Mammary epithelial cell (primary cell): ENCODE data around the gene PTPRN.

ENCODE experiments used
- CTCF ChIP-seq, 2 donors: IDR thresholded peaks in 1 of 2; conservative IDR thresholded peaks in 1 of 2; 2 replicates each; pipeline ENCODE4 v1.5.1; 2011 to 2012; ENCODE audit warnings: inconsistent platforms in 2 of 2, low read length in 2 of 2, mild to moderate bottlenecking in 2 of 2, control low read depth in 1 of 2, low read depth in 1 of 2; ENCODE audit not compliant: insufficient read depth in 1 of 2; ENCODE audit errors: extremely low read depth in 1 of 2
- EZH2 ChIP-seq: IDR thresholded peaks from 2 replicates; pipeline ENCODE4 v1.6.1; 2012; ENCODE audit warnings: low read length, inconsistent platforms, borderline replicate concordance

- peak in 1 of 2 donors; percentile 10 for TF ChIP-seq CTCF (conservative IDR thresholded peaks at IDR 0.05 in 1 of 2, IDR thresholded peaks at IDR 0.05 in 1 of 2; ENCODE audit: extremely low read depth in 1 of 2, insufficient read depth in 1 of 2, low read depth in 1 of 2, low read length in 2 of 2)
- no peak for TF ChIP-seq EZH2
Measured at GRCh38 chr2:219279151-219279915, 29.9 kb downstream of the PTPRN start, which contains the start of gene DNAJB2.
